Colon (tissue), 2 donors: ENCODE results near the gene EPAS1.

Experiments used
- FAIRE-seq: peaks from 2 replicates; lab custom pipeline; 2012; peaks lifted over from hg19 to GRCh38; lab: Jason Lieb, UNC
- donor health status: control.
- donor health status: control.

The EPAS1 gene

DNA sequence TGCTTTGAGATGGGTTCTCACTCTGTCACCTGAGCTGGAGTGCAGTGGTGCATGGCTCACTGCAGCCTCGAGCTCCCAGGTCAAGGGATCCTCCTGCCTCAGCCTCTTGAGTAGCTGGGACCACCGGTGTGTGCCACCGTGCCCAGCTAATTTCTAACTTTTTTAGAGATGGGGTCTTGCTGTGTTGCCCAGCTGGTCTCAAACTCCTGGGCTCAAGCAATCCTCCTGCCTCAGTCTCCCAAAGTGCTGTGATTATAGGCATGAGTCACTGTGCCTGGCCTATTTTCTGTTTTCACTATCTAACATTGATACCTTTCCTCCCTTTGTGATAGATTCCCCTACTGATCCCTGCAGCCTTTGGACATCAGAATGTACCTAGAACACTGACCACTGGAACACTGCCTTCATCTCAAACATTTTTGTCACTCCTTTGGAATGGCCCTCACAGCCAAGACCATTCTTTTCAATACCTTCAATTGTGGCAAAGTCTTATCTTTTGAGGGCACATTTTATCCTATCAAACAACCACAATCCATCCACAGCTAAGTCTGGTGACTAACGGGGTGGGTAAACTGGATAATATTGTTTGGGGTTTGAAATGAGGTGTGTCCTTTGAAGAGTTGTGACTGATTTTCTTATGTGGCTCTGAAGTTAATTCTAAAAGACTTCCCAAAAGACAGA lies 43.7 kb downstream of the EPAS1 start:
- no peak for FAIRE-seq

GRCh38 chr2:46342566-46343315 lies 45.5 kb downstream of the EPAS1 start:
- no peak for FAIRE-seq

DNA sequence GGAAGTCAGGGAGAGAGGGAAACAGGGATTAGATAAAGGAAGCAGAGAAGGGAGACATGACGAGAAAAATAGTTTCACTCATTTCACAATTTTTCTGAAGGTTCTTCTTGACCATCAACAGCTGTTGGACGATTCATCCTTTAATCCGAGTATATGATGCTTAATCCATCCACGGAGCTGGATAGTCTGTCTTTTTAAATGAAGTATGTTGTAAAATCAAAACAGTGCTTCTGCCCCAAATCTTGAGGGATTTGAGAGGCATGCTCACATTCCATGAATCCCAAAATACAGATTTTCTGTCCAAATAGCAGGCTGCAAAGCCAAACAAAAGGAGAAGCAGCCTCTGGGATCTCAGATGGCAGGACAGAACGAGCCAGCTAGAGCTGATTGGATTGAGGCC lies 47.5 kb downstream of the EPAS1 start:
- FAIRE-seq: no peak

DNA sequence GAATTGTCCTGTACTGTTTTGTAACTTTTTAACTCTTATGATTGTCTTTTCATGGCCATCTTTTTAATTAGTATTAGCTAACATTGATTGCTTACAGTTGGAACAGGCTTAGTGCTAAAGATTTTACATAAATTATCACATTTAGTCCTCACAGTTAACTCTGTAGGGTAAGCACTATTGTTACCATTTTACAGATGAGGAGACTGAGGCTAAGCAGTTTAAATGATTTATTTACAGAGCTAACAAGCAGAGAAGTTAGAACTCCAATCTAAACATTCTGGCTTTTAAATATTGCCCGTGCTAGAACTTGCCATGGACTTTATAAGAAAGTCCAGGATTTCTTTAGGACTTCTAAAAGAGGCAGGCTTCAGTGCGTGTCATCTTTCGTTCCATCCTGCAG lies 48.6 kb downstream of the EPAS1 start:
- FAIRE-seq: no peak

DNA sequence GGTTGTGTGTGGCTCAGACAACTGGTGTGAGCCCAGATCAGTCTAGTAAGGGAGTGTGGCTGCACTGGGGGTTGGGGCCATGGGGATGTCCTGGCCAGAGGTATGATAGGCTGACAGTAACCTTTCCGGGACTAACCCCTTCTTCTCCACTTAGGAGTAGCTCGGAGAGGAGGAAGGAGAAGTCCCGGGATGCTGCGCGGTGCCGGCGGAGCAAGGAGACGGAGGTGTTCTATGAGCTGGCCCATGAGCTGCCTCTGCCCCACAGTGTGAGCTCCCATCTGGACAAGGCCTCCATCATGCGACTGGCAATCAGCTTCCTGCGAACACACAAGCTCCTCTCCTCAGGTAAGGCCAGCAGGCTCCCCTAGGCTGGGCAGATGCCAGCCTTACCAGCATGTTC lies 49.5 kb downstream of the EPAS1 start:
- no peak for FAIRE-seq

- no peak for FAIRE-seq
Observed at GRCh38 chr2:46347648-46348280, 50.6 kb downstream of the EPAS1 start.

DNA sequence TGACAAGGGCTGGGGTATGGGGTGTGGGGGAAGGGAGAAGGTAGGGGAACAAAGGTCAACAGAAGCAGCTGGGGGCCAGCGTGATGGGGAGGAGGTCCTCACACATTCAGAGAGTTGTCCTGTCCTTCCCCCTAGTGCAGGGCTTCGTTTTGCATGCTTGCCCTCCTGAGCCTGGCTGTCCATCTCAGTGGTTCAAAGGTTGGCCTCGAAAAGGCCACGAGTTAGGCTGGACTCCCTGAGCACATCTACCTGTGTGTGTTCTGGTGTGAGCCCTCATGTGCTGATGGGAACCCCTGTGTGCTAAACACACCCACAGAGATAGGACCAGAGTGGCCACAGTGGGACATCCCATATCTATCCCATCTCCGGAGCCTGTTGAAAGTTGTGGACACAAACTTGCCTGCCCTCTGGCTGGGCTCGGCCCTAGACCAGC lies 51.9 kb downstream of the EPAS1 start:
- FAIRE-seq: no peak

GRCh38 chr2:46350029-46350689 lies 53.0 kb downstream of the EPAS1 start:
- FAIRE-seq: no peak

GRCh38 chr2:46351098-46351749 lies 54.0 kb downstream of the EPAS1 start:
- FAIRE-seq: no peak

GRCh38 chr2:46351750-46352138 lies 54.5 kb downstream of the EPAS1 start:
- no peak for FAIRE-seq

DNA sequence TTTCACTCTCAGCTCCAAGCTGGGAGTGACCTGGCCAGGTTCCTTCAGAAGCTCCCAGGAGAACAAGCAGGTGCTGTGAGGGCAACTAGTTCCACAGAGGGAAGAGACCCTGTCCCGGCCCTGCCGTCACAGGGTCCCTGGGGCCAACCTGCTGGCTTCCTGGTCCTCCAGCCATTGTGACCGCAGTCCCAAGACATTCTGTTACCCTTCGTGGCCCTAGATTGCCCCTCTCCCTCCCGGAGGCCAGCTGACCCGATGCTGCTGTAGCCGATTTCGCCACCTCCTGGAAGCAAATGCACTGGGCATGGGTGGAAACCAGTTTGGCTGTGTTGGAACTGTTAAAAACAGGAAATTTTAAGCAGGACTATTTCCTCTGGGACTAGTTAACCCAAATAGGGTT lies 55.4 kb downstream of the EPAS1 start:
- no peak for FAIRE-seq

DNA sequence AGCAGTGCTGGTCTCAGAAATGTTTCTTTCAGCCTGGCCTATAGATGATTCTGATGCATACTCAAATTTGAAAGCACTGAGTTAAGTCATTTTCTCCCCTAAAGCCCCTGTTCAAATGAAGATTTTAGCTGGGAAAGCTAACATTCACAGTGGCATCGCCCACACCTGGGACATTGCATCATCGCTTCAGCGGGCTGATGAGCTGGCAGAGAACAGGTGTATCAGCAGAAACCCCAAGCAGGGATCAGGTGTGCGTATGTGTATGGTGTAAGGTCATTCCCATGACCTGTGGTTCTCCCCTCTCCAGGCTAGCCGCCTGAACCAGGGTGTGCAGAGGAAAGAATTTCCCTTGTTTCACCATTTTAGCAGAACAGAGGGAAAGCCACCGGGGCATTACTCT lies 56.3 kb downstream of the EPAS1 start:
- no peak for FAIRE-seq

GRCh38 chr2:46355756-46356155 lies 58.5 kb downstream of the EPAS1 start:
- FAIRE-seq: no peak

- no peak for FAIRE-seq
Observed at GRCh38 chr2:46356991-46357390, 59.8 kb downstream of the EPAS1 start.

DNA sequence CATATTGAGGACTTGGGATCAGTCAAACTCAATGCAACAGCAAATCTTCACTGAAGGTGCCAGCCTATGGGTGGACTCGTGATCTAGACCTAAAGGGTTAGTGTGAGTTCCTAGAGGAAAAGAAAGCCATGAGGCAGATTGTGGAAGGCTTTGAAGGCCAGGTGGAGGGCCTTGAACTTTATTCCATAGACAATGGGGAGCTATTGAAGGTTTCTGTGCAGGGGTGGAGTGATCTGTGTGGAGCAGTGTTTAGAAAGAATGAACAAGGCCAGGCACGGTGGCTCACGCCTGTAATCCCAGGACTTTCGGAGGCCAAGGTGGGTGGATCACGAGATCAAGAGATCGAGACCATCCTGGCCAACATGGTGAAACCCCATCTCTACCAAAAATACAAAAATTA lies 61.5 kb downstream of the EPAS1 start:
- FAIRE-seq: no peak

GRCh38 chr2:46360303-46360702 lies 63.1 kb downstream of the EPAS1 start:
- no peak for FAIRE-seq

GRCh38 chr2:46361920-46362666 lies 64.9 kb downstream of the EPAS1 start:
- FAIRE-seq: no peak

GRCh38 chr2:46362667-46363012 lies 65.4 kb downstream of the EPAS1 start:
- FAIRE-seq: no peak

- FAIRE-seq: no peak
Observed at GRCh38 chr2:46363535-46364170, 66.4 kb downstream of the EPAS1 start.

DNA sequence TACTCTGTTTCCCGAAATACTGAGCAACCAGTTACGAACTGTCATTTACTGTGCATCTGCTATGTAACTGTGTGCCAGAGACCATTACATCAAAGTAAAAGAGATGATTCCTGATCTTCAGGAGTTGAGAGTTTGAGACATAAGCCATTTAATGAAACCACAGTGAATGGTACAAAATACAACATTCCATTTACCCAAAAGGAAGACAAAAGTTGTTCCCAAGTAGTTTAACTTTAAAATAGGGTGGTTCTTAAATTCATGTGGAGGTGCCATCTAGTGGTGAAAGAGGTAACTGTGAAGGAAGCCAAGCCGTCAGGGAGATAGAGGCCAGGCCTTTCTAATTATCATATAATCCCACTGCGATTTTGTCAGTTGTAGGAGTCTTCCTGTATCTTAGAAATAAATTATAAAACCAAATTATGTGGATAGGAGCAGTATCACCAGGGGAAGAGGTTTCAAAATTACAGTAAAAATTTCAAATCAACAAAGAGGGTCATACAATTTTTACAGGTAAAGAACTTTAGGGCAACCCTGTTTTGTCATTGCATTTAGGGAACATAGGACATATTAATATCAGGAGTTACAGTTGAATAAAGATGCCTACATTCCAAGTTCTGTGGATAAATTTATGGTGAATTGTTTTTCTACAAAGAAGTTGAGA lies 67.7 kb downstream of the EPAS1 start:
- no peak for FAIRE-seq
